Measurements from ENCODE around the gene RPL10.

RPL10 gene

DNA sequence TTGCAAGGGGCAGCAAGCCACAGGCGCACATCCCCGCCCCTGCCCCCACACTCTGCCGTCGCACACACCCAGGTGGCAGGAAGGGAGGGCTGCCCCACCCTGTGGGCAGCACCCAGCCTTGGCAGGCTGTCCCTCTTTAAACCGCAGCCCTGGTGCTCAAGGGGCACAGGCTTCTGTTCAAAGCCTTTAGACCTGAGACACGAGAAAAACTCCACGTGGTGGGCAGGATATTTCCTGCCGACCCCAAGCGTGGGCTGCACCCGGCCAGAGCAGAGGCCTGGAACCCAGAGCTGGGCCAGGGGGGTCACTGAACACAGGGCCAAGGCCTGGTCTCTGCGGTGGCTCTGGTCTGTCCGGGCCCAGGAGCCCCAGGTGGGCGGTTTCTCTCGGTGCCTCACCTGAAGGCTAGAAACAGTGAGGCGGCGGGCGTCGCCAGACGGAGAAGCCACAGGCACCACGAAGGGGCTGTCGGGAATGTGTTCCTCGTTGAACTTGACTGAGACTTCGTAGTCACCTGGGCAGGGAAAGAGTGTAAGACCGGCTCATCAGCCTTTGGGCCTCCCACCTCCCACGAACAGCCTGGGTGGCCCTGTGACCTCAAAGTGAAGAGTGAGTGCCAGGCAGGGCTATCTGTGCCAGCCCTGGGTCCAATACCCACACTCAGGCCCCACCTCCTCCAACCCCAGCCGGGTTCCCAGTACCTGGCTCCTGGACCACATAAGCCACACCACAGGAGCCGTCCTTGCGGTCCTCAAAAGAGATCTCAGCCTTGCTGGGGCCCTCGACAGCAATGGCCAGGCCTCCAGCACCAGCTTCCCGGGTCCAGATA, 46.8 kb upstream of the RPL10 start:
- Histone ChIP-seq H3K4me3 (replicated peaks; ENCODE audit: low read depth, low read length) (no peak overlapping the region), H3K27me3 (replicated peaks; ENCODE audit: control insufficient read depth, insufficient read depth, low read length) (no peaks in the 10 kb centered on the region), H3K36me3 (ENCODE audit: control insufficient read depth, insufficient read depth, low read length) (peaks cover 22% of the 10 kb centered on the region)
- DNase-seq (ENCODE audit: extremely low read depth, insufficient read length), result no peak
- TF ChIP-seq, protein P1, sequence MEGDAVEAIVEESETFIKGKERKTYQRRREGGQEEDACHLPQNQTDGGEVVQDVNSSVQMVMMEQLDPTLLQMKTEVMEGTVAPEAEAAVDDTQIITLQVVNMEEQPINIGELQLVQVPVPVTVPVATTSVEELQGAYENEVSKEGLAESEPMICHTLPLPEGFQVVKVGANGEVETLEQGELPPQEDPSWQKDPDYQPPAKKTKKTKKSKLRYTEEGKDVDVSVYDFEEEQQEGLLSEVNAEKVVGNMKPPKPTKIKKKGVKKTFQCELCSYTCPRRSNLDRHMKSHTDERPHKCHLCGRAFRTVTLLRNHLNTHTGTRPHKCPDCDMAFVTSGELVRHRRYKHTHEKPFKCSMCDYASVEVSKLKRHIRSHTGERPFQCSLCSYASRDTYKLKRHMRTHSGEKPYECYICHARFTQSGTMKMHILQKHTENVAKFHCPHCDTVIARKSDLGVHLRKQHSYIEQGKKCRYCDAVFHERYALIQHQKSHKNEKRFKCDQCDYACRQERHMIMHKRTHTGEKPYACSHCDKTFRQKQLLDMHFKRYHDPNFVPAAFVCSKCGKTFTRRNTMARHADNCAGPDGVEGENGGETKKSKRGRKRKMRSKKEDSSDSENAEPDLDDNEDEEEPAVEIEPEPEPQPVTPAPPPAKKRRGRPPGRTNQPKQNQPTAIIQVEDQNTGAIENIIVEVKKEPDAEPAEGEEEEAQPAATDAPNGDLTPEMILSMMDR (IDR thresholded peaks at IDR 0.05; ENCODE audit: insufficient read depth, low read length, poor library complexity, severe bottlenecking), result no peak

DNA sequence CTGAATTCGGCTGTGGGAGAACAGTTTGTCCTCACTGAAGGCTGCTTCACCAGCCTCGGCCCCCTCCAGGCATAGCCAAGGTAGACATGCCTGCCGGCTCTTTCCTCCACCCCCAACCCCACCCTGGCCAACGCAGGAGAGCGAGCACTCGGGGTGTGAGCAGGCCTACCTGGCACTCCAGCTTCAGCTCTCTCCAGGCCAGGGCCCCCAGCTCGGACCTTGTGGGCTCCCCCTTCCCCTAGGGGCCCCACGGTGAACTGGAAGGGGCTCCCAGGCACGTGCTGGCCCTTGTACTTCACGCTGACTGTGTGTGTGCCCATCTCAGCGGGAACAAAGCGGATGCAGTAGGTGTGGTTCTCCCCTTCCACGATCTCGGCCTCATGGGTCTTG, 46.2 kb upstream of the RPL10 start:
- no peak overlapping the region for H3K4me3 ChIP-seq (replicated peaks; ENCODE audit: low read depth, low read length)
- no peaks in the 10 kb centered on the region for H3K27me3 ChIP-seq (replicated peaks; ENCODE audit: control insufficient read depth, insufficient read depth, low read length)
- no peak for DNase-seq (ENCODE audit: extremely low read depth, insufficient read length)
- TF ChIP-seq, protein P1 (IDR thresholded peaks at IDR 0.05; ENCODE audit: insufficient read depth, low read length, poor library complexity, severe bottlenecking), result no peak
- peaks cover 22% of the 10 kb centered on the region for H3K36me3 ChIP-seq (ENCODE audit: control insufficient read depth, insufficient read depth, low read length)

DNA sequence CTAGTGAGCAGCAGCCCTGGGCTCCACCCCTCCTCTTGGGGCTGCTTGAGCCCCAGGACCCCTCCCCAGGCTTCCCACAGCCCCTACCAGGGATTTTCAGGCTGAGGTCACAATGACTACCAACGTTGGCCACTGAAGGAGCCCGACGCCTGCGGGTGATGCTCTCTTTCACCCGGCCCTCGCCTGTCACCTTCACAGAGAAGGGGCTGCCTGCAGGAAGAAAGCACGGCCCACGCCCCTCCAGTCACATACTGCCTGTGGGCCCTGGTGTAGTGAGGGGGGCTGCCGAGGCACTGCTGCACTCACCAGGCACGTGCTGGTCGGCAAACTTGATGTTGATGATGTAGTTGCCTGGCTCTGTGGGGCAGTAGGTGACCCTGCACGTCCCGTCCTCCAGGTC, 45.7 kb upstream of the RPL10 start:
- peaks cover 25% of the 10 kb centered on the region for H3K36me3 ChIP-seq (ENCODE audit: control insufficient read depth, insufficient read depth, low read length)
- TF ChIP-seq, protein P1 (IDR thresholded peaks at IDR 0.05; ENCODE audit: insufficient read depth, low read length, poor library complexity, severe bottlenecking), result no peak
- no peaks in the 10 kb centered on the region for H3K27me3 ChIP-seq (replicated peaks; ENCODE audit: control insufficient read depth, insufficient read depth, low read length)
- no peak overlapping the region for H3K4me3 ChIP-seq (replicated peaks; ENCODE audit: low read depth, low read length)
- no peak for DNase-seq (ENCODE audit: extremely low read depth, insufficient read length)

DNA sequence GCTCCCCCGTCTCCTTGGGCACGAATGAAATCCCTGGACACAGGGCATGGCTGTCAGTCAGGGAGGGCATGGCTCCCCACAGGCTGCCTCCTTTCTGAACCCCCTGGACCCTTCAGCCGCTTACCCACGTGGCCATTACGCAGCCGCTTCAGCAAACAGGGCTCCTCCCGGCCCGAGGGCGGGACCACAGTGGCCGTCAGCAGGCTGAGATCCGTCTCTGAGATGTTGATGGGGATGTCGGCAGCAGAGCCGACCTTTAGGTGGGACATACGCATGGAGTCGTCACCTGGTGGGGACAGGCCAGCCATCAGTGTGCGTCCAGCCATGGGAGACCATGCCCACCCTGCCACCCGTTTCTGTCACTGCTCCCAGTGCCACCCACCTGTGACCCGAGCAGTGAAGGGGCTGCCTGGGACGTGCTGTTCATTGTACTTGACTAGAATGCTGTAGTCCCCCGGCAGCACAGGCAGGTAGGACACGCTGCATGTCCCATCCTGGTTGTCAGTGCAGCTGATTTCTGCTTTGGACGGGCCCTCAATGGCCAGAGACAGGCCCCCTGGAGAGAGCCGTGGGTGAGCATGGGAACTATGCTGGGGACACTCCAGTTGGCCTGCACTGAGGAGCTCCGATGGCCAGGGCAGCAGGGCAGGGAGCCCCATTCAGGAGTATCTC, 44.9 kb upstream of the RPL10 start:
- Histone ChIP-seq H3K27me3 (replicated peaks; ENCODE audit: control insufficient read depth, insufficient read depth, low read length) (no peaks in the 10 kb centered on the region), H3K4me3 (replicated peaks; ENCODE audit: low read depth, low read length) (no peak overlapping the region), H3K36me3 (ENCODE audit: control insufficient read depth, insufficient read depth, low read length) (peaks cover 30% of the 10 kb centered on the region)
- no peak for DNase-seq (ENCODE audit: extremely low read depth, insufficient read length)
- TF ChIP-seq, protein P1 (IDR thresholded peaks at IDR 0.05; ENCODE audit: insufficient read depth, low read length, poor library complexity, severe bottlenecking), result no peak

DNA sequence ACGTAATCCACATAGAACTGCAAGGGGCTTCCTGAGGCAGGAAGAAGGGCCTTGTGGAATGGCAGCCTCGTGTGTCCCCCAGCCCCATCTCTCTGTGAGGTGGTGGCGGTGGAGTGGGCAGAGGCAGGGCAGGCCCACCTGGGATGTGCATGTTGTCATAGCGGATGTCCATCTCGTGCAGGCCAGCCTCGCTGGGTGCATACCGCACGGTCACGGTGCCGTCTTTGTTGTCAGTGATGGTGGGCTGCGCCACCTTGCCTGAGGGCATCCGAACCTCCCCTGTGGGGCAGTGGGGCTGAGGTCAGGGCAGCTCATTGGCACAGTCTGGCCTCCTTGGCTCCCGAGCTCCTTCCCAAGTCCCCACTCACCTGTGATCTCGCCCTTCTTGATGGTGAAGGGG, 44.2 kb upstream of the RPL10 start:
- Histone ChIP-seq H3K27me3 (replicated peaks; ENCODE audit: control insufficient read depth, insufficient read depth, low read length) (no peaks in the 10 kb centered on the region), H3K36me3 (ENCODE audit: control insufficient read depth, insufficient read depth, low read length) (peaks cover 37% of the 10 kb centered on the region), H3K4me3 (replicated peaks; ENCODE audit: low read depth, low read length) (no peak overlapping the region)
- no peak for DNase-seq (ENCODE audit: extremely low read depth, insufficient read length)
- TF ChIP-seq, protein P1 (IDR thresholded peaks at IDR 0.05; ENCODE audit: insufficient read depth, low read length, poor library complexity, severe bottlenecking), result no peak
